Activated CD8-positive, alpha-beta memory T cell treated with anti-CD3 and anti-CD28 coated beads, Interleukin-2, amount 50 U/mL, for 1 hour (primary cell): ENCODE data around the gene SPDL1.

Experiments used
- DNase-seq: peaks from one replicate; pipeline ENCODE4 v3.0.0-alpha.2; 2020; ENCODE audit errors: extremely low read depth

Gene SPDL1

GRCh38 chr5:169631360-169631759 lies 47.8 kb downstream of the SPDL1 start:
- DNase-seq, result no peak

GRCh38 chr5:169632946-169633345 lies 49.4 kb downstream of the SPDL1 start:
- no peak for DNase-seq

GRCh38 chr5:169634606-169635005 lies 51.0 kb downstream of the SPDL1 start:
- DNase-seq, result no peak

- DNase-seq, result no peak
Observed at GRCh38 chr5:169635936-169636335, 52.4 kb downstream of the SPDL1 start.

GRCh38 chr5:169636477-169637084 lies 53.0 kb downstream of the SPDL1 start:
- DNase-seq, result no peak

- DNase-seq, result no peak
Observed at GRCh38 chr5:169637085-169637548, 53.5 kb downstream of the SPDL1 start, which contains the start of gene DOCK2. Gene DOCK2 (plus strand): TSS chr5:169637275. CDS start chr5:169637327, 52 bp downstream.

- no peak for DNase-seq
Observed at GRCh38 chr5:169637549-169638121, 54.1 kb downstream of the SPDL1 start.

- DNase-seq, result no peak
Observed at GRCh38 chr5:169641253-169641652, 57.7 kb downstream of the SPDL1 start.

- DNase-seq, result no peak
Observed at GRCh38 chr5:169646856-169647255, 63.3 kb downstream of the SPDL1 start.

- no peak for DNase-seq
Observed at GRCh38 chr5:169647566-169647965, 64.0 kb downstream of the SPDL1 start.

GRCh38 chr5:169648725-169649310 lies 65.2 kb downstream of the SPDL1 start:
- DNase-seq, result no peak

GRCh38 chr5:169649486-169649885 lies 65.9 kb downstream of the SPDL1 start:
- DNase-seq, result no peak

- DNase-seq, result no peak
Observed at GRCh38 chr5:169650701-169651331, 67.2 kb downstream of the SPDL1 start.

GRCh38 chr5:169651526-169651925 lies 68.0 kb downstream of the SPDL1 start:
- DNase-seq, result no peak

- DNase-seq, result no peak
Observed at GRCh38 chr5:169652057-169652456, 68.5 kb downstream of the SPDL1 start.

- DNase-seq, result no peak
Observed at GRCh38 chr5:169653091-169653490, 69.5 kb downstream of the SPDL1 start.
